Measurements from ENCODE around the gene EFNA2. TPM values are rescaled to one million over a fixed set of nuclear protein-coding genes. Genes with fewer than 3 reads are reported as not detected.
A peak's percentile ranks its signal among the peaks of the same experiment; 100 is the strongest.

The EFNA2 gene
- total RNA-seq, 4 donors from 2014 or later: 30.5 to 112 (median 40.6) TPM

DNA sequence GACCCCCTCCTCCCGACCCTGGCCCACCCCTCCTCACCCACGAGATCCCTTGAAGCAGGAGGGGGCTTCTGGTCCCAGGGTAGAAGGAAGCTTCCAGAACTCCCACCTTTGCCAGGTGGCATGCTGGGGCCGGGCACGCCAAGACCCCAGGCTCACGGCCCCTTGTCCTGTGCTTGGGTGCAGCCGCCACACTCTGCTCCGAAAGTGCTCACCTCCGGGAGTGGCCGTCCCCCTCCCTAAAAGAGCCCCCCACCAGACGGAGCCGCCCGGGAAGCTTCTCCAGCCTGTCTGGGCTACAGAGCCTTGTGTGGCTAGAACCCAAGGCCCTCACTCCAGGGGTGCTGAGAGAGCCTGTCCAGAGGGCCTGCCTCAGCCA, 1.8 kb upstream of the EFNA2 start:
- in situ Hi-C loops (cut with MboI; ENCODE audit: low pct_ligation_motif_present in 1 of 4, low pct_unique_long_range_greater_than_20kb in 1 of 4, low sequenced_read_pairs in 3 of 4) (loop anchor here in 2 of 4 donors (25.0 kb wide), 1 partner anchor 103 kb away; the partner anchor contains the start of gene NDUFS7 (in 2 of the 2)), intact Hi-C loops (cut with DNase I; ENCODE audit: low total_unique reads) (loop anchor here (10.0 kb wide), 1 partner anchor 121 kb away; the partner anchor contains the start of genes DAZAP1 and GAMT)
- no peak for TF ChIP-seq POLR2A (IDR thresholded peaks at IDR 0.05)
- no peak for TF ChIP-seq EP300 (IDR thresholded peaks at IDR 0.05; ENCODE audit: low read depth)
- TF ChIP-seq POLR2AphosphoS5 (IDR thresholded peaks at IDR 0.05): no peak
- TF ChIP-seq, protein P1, sequence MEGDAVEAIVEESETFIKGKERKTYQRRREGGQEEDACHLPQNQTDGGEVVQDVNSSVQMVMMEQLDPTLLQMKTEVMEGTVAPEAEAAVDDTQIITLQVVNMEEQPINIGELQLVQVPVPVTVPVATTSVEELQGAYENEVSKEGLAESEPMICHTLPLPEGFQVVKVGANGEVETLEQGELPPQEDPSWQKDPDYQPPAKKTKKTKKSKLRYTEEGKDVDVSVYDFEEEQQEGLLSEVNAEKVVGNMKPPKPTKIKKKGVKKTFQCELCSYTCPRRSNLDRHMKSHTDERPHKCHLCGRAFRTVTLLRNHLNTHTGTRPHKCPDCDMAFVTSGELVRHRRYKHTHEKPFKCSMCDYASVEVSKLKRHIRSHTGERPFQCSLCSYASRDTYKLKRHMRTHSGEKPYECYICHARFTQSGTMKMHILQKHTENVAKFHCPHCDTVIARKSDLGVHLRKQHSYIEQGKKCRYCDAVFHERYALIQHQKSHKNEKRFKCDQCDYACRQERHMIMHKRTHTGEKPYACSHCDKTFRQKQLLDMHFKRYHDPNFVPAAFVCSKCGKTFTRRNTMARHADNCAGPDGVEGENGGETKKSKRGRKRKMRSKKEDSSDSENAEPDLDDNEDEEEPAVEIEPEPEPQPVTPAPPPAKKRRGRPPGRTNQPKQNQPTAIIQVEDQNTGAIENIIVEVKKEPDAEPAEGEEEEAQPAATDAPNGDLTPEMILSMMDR (IDR thresholded peaks at IDR 0.05): no peak
- Histone ChIP-seq H3K4me3 (peak overlapping the region in 2 of 4 donors; percentile 6 to 13), H3K4me1 (peaks cover 9 to 54% (median 41%) of the 10 kb centered on the region in 4 donors), H3K36me3 (no peaks in the 10 kb centered on the region), H3K27ac (peak overlapping the region; percentile 85 to 91 (median 90)), H3K27me3 (peaks cover 53% of the 10 kb centered on the region), H3K9me3 (no peaks in the 10 kb centered on the region)
- DNase-seq: no peak
- 62% methylated on average over 12 of the region's 12 CpGs; no CpG with 5 or more reads in 1 of the 2 donors for WGBS, 2 donors (ENCODE audit: low coverage in 1 of 2)

DNA sequence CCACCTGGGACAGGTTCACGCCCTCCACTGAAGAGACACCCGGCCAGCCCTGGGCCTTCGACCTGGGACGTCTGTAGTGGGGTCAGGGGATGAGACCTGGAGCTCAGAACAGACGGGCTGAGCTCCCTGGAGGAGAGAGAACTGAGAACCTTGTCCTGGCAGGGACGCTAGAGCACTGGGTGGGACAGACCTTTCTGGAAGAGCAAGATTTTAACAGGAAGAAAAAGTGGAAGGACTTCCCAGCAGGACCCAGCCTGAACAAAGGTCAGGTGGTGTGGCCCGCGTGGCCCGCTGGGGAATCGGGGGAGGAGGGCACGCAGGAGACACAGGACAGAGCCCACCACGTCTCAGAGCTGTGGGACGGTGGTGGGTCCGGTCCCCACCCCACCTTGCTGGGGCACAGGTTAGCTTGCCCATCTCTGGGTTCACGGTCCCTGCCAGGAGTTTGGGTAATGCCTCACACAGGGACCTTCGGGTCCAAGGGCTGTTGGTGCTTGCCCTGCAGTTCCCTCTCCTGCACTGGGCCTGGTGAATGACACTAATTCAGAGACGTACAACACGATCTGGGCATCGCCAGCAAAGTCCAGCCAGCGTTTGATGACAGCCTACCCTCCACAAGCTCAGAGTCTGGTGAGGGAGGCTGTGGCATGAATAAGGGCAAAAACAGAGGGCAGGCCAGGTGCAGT, 1.2 kb upstream of the EFNA2 start:
- WGBS, 2 donors (ENCODE audit: low coverage in 1 of 2): 38% methylated on average over 19 of the region's 20 CpGs; no CpG with 5 or more reads in 1 of the 2 donors
- DNase-seq: peak; percentile 80
- peak overlapping the region; percentile 85 to 91 (median 90) for H3K27ac ChIP-seq
- H3K27me3 ChIP-seq: peaks cover 53% of the 10 kb centered on the region
- in situ Hi-C loops (cut with MboI; ENCODE audit: low pct_ligation_motif_present in 1 of 4, low pct_unique_long_range_greater_than_20kb in 1 of 4, low sequenced_read_pairs in 3 of 4) (loop anchor here in 2 of 4 donors (25.0 kb wide), 1 partner anchor 103 kb away; the partner anchor contains the start of gene NDUFS7 (in 2 of the 2)), intact Hi-C loops (cut with DNase I; ENCODE audit: low total_unique reads) (loop anchor here (10.0 kb wide), 1 partner anchor 120 kb away; the partner anchor contains the start of genes DAZAP1 and GAMT)
- TF ChIP-seq POLR2A (IDR thresholded peaks at IDR 0.05): peak; percentile 77
- TF ChIP-seq POLR2AphosphoS5 (IDR thresholded peaks at IDR 0.05): peak in 2 of 3 donors; percentile 78 to 82
- TF ChIP-seq, protein P1 (IDR thresholded peaks at IDR 0.05): peak in 1 of 5 experiments; percentile 28
- TF ChIP-seq EP300 (IDR thresholded peaks at IDR 0.05; ENCODE audit: low read depth): no peak
- no peaks in the 10 kb centered on the region for H3K36me3 ChIP-seq
- peak overlapping the region in 1 of 4 donors; percentile 13 for H3K4me3 ChIP-seq
- H3K4me1 ChIP-seq: peaks cover 9 to 54% (median 41%) of the 10 kb centered on the region in 4 donors
- H3K9me3 ChIP-seq: no peaks in the 10 kb centered on the region

DNA sequence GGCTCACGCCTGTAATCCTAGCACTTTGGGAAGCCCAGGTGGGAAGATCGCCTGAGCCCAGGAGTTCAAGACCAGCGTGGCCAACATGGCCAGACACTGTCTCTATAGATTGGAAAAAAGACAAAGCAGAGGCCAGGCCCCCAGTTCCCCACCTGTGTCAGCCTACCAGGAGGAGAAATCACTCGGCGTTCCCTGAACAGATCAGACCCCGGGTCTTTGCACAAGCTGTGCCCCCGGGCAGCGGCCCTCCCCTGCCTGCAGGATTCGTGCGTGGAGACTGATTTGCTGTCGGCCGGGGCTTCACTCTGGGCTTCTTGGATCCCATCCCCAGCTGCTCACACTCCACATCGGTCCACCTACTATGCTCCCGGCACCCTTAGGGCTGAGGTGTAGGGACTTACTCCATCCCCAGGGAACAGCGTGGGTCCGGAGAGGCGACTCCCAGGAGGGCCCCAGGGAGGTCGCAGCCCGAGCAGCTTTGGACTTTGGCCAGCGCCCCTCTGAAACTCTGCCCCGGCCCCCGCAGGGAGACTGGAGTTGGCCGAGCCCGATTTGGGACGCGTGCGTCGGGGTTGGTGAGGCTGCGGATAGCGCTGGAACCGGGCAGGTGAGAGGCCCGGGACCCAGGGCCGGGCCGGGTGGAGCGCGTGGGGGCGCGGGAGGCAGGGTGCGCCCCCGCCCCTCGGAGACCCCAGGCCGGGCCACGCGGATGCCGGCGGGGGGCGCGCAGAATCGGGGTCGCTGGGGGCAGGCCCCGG, 515 bp upstream of the EFNA2 start:
- intact Hi-C loops (cut with DNase I; ENCODE audit: low total_unique reads) (loop anchor here (10.0 kb wide), 1 partner anchor 120 kb away; the partner anchor contains the start of genes DAZAP1 and GAMT), in situ Hi-C loops (cut with MboI; ENCODE audit: low pct_ligation_motif_present in 1 of 4, low pct_unique_long_range_greater_than_20kb in 1 of 4, low sequenced_read_pairs in 3 of 4) (loop anchor here in 2 of 4 donors (25.0 kb wide), 1 partner anchor 102 kb away; the partner anchor contains the start of gene NDUFS7 (in 2 of the 2))
- H3K4me3 ChIP-seq: no peak overlapping the region
- no peaks in the 10 kb centered on the region for H3K9me3 ChIP-seq
- H3K36me3 ChIP-seq: no peaks in the 10 kb centered on the region
- H3K27ac ChIP-seq: peak overlapping the region; percentile 85 to 91 (median 90)
- peaks cover 55% of the 10 kb centered on the region for H3K27me3 ChIP-seq
- no peak for TF ChIP-seq POLR2AphosphoS5 (IDR thresholded peaks at IDR 0.05)
- no peak for TF ChIP-seq POLR2A (IDR thresholded peaks at IDR 0.05)
- TF ChIP-seq, protein P1 (IDR thresholded peaks at IDR 0.05): no peak
- TF ChIP-seq EP300 (IDR thresholded peaks at IDR 0.05; ENCODE audit: low read depth): no peak
- DNase-seq: no peak
- H3K4me1 ChIP-seq: peaks cover 9 to 50% (median 39%) of the 10 kb centered on the region in 4 donors
- 31% methylated on average over 30 of the region's 51 CpGs; no CpG with 5 or more reads in 1 of the 2 donors for WGBS, 2 donors (ENCODE audit: low coverage in 1 of 2)
